ENCODE measurements around the gene PRSS27.
A peak's percentile ranks its signal among the peaks of the same experiment; 100 is the strongest.

The PRSS27 gene

GRCh38 chr16:2720719-2721633 is 952 bp upstream of the PRSS27 start:
- TF ChIP-seq EZH2phosphoT487 (IDR thresholded peaks at IDR 0.05; ENCODE audit: borderline replicate concordance, low read length) (no peak), CTCF (IDR thresholded peaks at IDR 0.05; ENCODE audit: low read depth, low read length, poor library complexity, severe bottlenecking) (peak; percentile 30)
- Histone ChIP-seq H3K27ac (ENCODE audit: low read depth, low read length) (peak overlapping the region; percentile 42), H3K79me2 (ENCODE audit: control insufficient read depth, low read length) (no peaks in the 10 kb centered on the region), H3F3A (ENCODE audit: control insufficient read depth, insufficient read depth) (no peaks in the 10 kb centered on the region; the same call in 1 of the 2 replicates), H3K36me3 (ENCODE audit: control insufficient read depth, low read length) (no peaks in the 10 kb centered on the region), H3K4me3 (ENCODE audit: low read length) (peak overlapping the region; percentile 83), H3K9me3 (ENCODE audit: control insufficient read depth, insufficient read depth, low read length) (no peaks in the 10 kb centered on the region), H3K4me1 (ENCODE audit: control insufficient read depth, low read length) (peaks cover 5% of the 10 kb centered on the region), H4K20me1 (ENCODE audit: control insufficient read depth, insufficient read depth, low read depth, low read length) (no peaks in the 10 kb centered on the region; the same call in 1 of the 2 replicates), H3K4me2 (ENCODE audit: low read length) (peak overlapping the region; percentile 86), H3K27me3 (ENCODE audit: control insufficient read depth, low read length) (peaks cover 15% of the 10 kb centered on the region), H3K9me2 (replicated peaks; ENCODE audit: control insufficient read depth, low read length) (no peaks in the 10 kb centered on the region)

- Histone ChIP-seq H4K20me1 (ENCODE audit: control insufficient read depth, insufficient read depth, low read depth, low read length) (no peaks in the 10 kb centered on the region; the same call in 1 of the 2 replicates), H3K27ac (ENCODE audit: low read depth, low read length) (no peak overlapping the region), H3K4me2 (ENCODE audit: low read length) (no peak overlapping the region), H3K4me1 (ENCODE audit: control insufficient read depth, low read length) (peaks cover 10% of the 10 kb centered on the region), H3K4me3 (ENCODE audit: low read length) (no peak overlapping the region), H3K79me2 (ENCODE audit: control insufficient read depth, low read length) (no peaks in the 10 kb centered on the region), H3K27me3 (ENCODE audit: control insufficient read depth, low read length) (peaks cover 8% of the 10 kb centered on the region), H3K36me3 (ENCODE audit: control insufficient read depth, low read length) (no peaks in the 10 kb centered on the region), H3K9me2 (replicated peaks; ENCODE audit: control insufficient read depth, low read length) (no peaks in the 10 kb centered on the region), H3F3A (ENCODE audit: control insufficient read depth, insufficient read depth) (no peaks in the 10 kb centered on the region; the same call in 1 of the 2 replicates), H3K9me3 (ENCODE audit: control insufficient read depth, insufficient read depth, low read length) (no peaks in the 10 kb centered on the region)
- TF ChIP-seq EZH2phosphoT487 (IDR thresholded peaks at IDR 0.05; ENCODE audit: borderline replicate concordance, low read length) = no peak
- no peak for TF ChIP-seq CTCF (IDR thresholded peaks at IDR 0.05; ENCODE audit: low read depth, low read length, poor library complexity, severe bottlenecking)
These were observed 528 bp downstream of the PRSS27 start for GRCh38 chr16:2719328-2720063.

- H3K27ac ChIP-seq (ENCODE audit: low read depth, low read length) = no peak overlapping the region
- TF ChIP-seq CTCF (IDR thresholded peaks at IDR 0.05; ENCODE audit: low read depth, low read length, poor library complexity, severe bottlenecking) (no peak), EZH2phosphoT487 (IDR thresholded peaks at IDR 0.05; ENCODE audit: borderline replicate concordance, low read length) (no peak)
- H3K79me2 ChIP-seq (ENCODE audit: control insufficient read depth, low read length) = no peaks in the 10 kb centered on the region
- no peaks in the 10 kb centered on the region; the same call in 1 of the 2 replicates for H4K20me1 ChIP-seq (ENCODE audit: control insufficient read depth, insufficient read depth, low read depth, low read length)
- H3K9me2 ChIP-seq (replicated peaks; ENCODE audit: control insufficient read depth, low read length) = no peaks in the 10 kb centered on the region
- no peak overlapping the region for H3K4me3 ChIP-seq (ENCODE audit: low read length)
- no peaks in the 10 kb centered on the region; the same call in 1 of the 2 replicates for H3F3A ChIP-seq (ENCODE audit: control insufficient read depth, insufficient read depth)
- H3K27me3 ChIP-seq (ENCODE audit: control insufficient read depth, low read length) = peaks cover 4% of the 10 kb centered on the region; the same call in 1 of the 2 replicates
- no peaks in the 10 kb centered on the region for H3K9me3 ChIP-seq (ENCODE audit: control insufficient read depth, insufficient read depth, low read length)
- no peak overlapping the region for H3K4me2 ChIP-seq (ENCODE audit: low read length)
- H3K36me3 ChIP-seq (ENCODE audit: control insufficient read depth, low read length) = no peaks in the 10 kb centered on the region
- H3K4me1 ChIP-seq (ENCODE audit: control insufficient read depth, low read length) = peaks cover 10% of the 10 kb centered on the region
These were observed 2.4 kb downstream of the PRSS27 start for GRCh38 chr16:2717383-2718263.

All from DOHH2 (cell line).